Mucosa of gallbladder (tissue), 1 donor: ENCODE measurements around the gene MAZ. TPM values are rescaled to one million over a fixed set of nuclear protein-coding genes. Genes with fewer than 3 reads are reported as not detected.

Experiments
- DNase-seq: peaks from one replicate; pipeline ENCODE4 v3.0.0-alpha.2; 2020; ENCODE audit warnings: low spot score
- total RNA-seq: library from RNA; stranded (reverse); gene quantifications from one replicate; pipeline ENCODE4 v1.2.1, GENCODE V29; 2021
- donor health status: DM: no; HTN: no; CAD: no.

MAZ gene
- total RNA-seq, 1 donor from 2014 or later = 192 TPM

DNA sequence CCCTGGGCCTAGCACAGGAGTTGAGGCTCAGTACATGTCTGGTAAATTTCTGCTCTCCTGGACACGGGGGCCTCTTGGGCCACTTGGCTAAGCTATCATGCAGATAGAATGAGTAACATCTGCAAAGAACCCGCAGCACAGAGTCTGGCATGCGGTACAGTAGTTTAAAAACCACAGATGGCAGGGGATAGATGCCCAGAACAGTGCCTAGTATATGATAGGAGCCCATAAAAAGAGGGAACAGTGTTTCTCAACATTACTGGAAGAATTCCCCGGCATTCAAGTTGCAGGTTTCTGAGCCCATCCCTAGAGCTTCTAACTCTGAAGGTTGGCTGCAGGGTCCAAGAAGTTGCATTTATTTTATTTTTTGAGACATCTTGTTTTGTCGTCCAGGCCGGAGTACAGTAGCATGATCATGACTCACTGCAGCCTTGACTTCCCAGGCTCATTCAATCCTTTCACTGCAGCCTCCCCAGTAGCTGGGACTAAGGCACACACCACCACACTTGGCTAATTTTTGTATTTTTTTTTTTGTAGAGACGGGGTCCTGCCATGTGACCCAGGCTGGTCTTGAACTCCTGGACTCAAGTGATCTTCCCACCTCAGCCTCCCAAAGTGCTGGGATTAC, 50.9 kb downstream of the MAZ start:
- no peak for DNase-seq

DNA sequence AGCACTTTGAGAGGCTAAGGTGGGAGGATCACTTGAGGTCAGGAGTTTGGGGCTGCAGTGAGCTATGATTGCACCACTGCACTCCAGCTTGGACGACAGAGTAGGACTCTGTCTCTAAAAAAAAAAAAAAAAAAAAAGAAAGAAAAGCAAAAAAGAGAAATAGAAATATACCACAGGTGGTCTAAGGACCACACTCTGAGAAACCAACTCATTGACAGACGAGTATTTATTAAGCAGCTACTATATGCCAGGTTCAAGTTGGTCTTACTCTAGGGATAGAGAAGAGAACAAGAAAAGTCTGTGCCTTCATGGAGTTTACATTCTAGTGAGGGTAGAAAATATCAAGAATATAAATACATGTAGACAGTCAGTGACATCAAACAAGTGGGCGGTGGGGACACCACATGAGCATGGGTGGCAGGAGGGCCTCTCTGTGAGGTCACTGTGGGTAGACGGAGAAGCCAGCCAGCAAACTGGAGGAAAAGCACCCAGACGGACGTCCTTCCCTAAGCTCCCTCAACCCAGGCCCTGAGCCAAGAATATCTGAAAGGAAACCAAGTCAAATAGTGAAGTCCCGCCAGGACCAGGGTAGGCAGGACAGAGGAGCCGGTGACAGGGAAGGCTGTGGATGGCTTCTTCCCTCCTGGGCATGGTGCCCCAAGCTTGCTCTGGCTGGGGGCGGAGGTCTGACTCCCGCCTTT, 52.0 kb downstream of the MAZ start:
- no peak for DNase-seq

DNA sequence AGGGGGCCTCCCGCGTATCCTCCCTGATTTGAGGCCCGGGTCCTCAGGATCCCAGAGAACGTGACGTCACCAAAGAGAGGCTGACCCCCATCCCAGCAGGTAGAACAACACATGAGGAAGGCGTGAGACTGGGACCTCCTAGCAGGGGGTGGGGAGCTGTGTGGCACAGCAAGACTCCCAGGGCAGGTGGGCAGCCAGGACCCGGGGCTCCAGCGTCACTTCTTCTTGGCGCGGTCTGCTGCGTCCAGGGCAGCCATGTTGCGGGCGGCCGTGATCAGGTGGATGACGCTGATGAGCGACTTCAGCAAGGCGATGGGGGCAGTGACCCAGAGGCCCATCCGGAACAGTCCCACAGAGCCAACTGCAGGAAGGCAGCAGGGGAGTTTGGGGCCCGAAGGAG, 52.6 kb downstream of the MAZ start:
- DNase-seq = no peak

DNA sequence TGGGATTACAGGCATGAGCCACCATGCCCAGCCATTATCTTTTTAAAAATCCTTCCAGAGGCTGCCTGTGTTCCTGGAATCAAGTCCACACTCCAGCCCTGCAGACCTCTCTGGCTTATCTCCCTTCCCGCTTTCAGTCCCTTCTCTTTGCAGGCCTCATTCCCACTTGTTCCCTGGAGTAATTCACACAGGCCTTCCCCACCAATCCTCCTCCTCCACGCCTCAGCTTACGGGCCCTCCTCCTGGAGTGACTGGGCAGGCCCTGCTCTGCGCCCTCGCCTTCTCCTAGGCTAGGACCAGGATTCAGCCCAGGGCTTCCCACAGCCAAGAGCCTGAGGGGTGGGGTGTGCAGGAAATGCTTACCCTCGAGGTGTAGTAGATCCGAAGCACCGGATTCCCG, 53.9 kb downstream of the MAZ start:
- no peak for DNase-seq

Other genes starting within 250 kb of the MAZ start
- gene SPN, start 143.3 kb upstream of the MAZ start, total RNA-seq = 9.0 TPM
- 17.2 TPM for gene QPRT, start 127.3 kb upstream of the MAZ start, total RNA-seq
- gene C16orf54, start 60.5 kb upstream of the MAZ start, total RNA-seq = 3.0 TPM
- not detected for gene ZG16, start 28.3 kb upstream of the MAZ start, total RNA-seq
- 21.6 TPM for gene KIF22, start 15.8 kb upstream of the MAZ start, total RNA-seq
- gene PRRT2, start 5.7 kb downstream of the MAZ start, total RNA-seq = 20.8 TPM
- 38.9 TPM for gene PAGR1, start 9.6 kb downstream of the MAZ start, total RNA-seq
- 253 TPM for gene MVP, start 13.9 kb downstream of the MAZ start, total RNA-seq
- 110 TPM for gene CDIPT, start 56.7 kb downstream of the MAZ start, total RNA-seq
- 113 TPM for gene SEZ6L2, start 93.0 kb downstream of the MAZ start, total RNA-seq
- gene ASPHD1, start 94.0 kb downstream of the MAZ start, total RNA-seq = 94.5 TPM
- 28.4 TPM for gene KCTD13, start 119.7 kb downstream of the MAZ start, total RNA-seq
- gene TMEM219, start 155.6 kb downstream of the MAZ start, total RNA-seq = 167 TPM
- gene TAOK2, start 167.3 kb downstream of the MAZ start, total RNA-seq = 67.3 TPM
- gene HIRIP3, start 189.1 kb downstream of the MAZ start, total RNA-seq = 16.3 TPM
- 88.4 TPM for gene INO80E, start 189.7 kb downstream of the MAZ start, total RNA-seq
- 18.8 TPM for gene DOC2A, start 204.5 kb downstream of the MAZ start, total RNA-seq
- gene C16orf92, start 216.7 kb downstream of the MAZ start, total RNA-seq = not detected
- gene TLCD3B, start 224.7 kb downstream of the MAZ start, total RNA-seq = not detected